HG03175 (cell line): ENCODE data around the gene NID1.
A peak's percentile ranks its signal among the peaks of the same experiment; 100 is the strongest.
"Not testable (repeated sequence)": the region's sequence is repeated elsewhere in the genome, so short reads cannot be mapped to it uniquely, and the experiment has no call there.

Experiments
- ATAC-seq: cut with Tn5 transposase; IDR thresholded peaks from one replicate; pipeline ENCODE4 v1.9.1; 2021; ENCODE audit warnings: mild to moderate bottlenecking, moderate library complexity; ENCODE audit not compliant: unreplicated experiment

The NID1 gene

DNA sequence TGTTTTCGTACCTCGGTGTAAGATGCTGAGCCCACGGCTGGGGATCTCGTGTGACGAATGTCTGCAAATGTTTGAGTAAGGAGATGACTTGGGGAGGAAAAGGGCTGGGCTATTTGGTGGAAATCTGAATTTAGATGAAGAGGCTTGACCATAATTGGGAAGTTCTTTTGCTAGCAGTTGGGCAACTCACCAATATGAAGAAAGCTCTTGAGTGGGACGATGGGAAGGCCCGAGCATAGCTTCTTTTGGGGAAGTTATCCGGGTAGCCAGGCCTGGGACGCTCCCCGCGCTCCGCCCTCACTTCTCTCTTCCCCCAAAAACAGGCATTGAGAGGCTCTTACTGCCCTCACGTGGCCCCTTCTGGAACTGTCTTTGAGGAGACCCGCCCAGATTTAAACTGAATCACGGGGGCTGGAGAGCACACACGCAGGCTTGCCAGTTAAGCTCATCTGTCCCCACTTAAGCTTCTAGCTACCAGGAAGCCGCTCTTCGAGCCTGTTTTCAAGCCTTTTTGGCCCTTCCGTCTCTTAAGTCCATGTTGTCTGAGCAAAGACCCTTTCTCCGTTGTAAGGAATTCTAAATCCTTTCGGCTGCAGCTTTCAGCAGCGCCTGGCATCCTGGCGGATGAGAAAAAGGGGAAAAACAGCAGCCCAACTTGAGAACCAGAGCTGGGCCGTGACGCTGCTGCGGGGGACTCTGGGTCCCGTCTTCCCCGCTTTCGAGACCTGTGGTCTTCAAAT, 93.1 kb downstream of the NID1 start:
- ATAC-seq = peak; percentile 93

DNA sequence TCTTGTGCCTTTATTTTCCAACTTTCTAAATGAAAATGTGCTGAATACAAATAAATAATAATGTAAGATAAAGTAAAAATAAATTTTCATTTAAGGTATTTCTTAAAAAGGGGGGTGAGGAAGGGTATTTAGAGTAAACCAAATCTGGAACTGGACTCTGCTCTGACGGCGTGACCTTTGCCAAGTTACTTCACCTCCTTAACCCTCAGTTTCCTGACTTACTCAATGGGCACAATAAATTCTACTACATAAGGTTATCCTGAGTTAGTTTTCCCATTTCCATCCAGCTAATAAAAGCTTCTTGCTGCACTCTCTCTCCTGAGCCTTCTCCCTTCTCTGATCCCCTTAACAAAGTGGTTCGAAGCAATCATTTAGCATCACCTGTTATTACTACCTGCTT, 93.9 kb downstream of the NID1 start:
- ATAC-seq = no peak

DNA sequence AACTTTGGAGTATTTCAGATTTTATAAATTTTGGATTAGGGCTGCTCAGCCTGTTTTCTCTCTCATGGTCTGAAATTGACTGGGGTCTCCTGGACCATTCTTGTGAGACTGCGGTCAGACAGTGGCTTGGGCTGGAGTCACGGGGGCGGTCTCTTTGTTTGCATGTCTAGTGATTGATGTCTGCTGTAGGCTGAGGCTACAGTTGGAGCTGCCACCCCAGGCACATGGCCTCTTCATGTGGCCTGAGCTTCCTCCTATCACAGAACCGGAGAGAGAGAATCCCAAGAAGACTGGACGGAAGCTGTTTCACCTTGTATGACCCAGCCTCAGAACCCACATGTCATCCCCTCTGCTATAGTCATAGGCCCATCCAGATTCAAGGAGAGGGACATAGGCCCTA, 96.1 kb downstream of the NID1 start:
- no peak for ATAC-seq

DNA sequence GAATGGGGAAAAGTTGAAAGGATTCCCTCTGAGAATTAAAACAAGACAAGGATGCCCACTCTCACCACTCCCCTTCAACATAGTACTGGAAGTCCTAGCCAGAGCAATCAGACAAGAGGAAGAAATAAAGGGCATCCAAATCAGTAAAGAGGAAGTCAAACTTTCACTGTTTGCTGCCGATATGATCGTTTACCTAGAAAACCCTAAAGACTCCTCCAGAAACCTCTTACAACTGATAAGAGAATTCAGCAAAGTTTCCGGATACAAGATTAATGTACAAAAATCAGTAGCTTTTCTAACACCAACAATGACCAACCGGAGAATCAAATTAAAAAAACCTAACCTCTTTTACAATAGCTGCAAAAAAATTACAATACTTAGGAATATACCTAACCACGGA, 98.8 kb downstream of the NID1 start:
- not testable (repeated sequence) for ATAC-seq

DNA sequence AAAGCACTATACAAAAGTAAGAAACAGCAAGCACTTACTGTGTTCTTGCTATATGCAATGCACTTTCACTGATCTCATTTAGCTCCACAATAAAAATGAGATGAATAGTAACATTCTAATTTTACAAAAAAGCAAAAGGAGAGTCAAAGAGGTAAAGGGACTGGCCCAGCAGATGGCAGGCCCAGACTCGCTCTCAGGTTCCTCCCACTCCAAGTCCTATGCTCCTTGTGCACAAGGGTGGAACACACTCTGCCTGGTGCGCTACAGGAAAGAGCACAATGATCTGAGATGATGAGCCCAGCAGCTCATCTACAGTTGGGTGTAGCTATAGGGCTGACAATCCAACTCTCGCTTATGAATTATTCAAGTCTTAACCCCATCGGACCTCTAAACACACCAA, 104.1 kb downstream of the NID1 start:
- no peak for ATAC-seq

DNA sequence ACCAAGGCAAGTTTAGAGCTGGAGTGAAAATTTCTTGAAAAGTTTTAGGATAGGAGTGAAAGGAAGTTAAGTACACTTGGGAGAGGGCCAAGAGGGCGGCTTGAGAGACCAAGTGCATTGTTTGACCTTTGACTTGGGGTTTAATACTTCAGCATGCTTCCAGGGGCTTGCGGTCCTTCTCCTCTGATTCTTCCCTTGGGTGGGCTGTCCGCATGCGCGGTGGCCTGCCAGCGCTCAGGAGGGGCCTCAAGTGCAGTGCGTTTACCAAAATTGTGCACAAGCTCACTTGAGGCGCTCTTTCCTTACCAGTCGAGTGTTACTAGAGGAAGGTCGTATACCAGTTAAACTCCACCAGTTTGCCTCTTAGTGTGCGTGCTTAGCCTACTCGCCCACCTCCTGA, 106.9 kb downstream of the NID1 start:
- no peak for ATAC-seq

DNA sequence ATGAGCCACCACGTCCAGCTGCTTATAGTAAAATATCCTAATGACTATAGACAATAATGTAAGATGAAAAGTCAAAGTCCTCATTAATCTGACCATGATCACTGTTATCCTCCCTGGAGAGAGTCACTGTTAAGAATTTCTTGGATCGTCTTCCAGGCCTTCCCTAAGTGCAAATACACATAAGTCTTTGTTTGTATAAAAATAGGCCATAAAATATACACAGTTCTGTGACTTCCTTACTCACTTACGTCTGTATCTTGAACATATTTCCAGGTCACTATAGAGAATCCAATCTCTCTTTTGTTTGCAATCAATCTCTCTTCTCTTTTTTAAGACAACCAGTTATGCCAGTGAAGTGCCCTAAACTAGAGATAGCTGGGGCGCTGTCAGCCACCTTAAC, 109.1 kb downstream of the NID1 start:
- no peak for ATAC-seq

DNA sequence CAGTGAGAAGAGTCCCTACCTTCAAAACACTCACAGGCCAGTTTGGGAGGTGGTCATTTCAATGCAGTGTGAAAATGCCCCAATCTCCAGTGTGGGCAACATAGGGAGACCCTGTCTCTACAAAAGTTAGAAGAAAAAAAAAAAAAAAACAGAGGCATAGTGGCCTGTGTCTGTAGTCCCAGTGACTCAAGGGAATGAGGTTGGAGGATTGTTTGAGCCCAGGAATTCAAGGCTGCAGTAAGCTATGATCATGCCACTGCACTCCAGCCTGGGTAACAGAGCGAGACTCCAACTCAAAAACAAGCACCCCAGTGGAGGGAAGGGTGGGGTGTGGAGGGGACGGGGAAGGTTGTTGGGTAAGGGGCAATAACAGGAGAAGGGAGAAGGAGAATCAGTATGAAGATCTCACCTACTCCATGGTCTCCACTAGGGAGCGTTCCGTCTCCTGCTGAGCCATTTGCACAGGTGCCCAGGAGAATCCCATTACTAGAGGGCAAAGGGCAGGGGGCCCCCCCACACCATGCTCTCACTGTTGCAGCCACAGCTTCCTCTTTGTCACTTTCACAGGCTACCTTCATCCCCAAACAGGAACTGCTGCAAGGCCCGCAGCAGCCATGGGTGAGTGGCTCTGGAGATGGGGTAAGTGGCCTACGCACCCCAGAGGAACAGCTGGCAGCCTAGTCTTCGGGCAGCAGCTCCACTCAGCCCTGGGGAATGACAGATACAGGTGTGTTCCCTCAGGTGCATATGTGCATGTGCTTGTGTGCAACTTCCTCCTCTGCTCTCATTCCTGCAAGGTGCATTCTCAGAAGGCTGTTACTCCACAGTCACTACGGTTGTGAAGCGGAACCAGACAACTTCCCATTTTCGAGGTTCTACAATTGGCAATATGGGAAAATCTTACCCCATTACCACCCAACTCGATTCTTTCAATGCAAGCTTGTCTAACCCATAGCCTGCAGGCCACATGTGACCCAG, 110.3 kb downstream of the NID1 start:
- ATAC-seq = peak; percentile 98

DNA sequence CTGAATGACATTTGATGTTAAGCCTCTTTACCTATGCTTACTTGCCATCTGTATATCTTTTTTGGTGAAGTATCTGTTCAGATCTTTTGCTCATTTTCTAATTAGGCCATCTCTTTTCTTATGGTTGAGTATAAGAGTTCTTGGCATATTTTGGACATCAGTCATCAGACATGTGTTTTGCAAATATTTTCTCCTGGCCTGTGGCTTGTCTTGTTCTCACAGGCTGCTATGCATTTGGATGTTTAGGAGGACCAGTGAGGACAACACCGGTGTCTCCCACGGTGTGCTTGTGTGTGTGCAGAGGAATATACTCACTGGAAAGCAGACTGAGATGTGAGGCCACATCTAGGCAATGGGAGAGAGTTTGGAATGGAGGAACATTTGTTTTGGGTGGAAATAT, 111.1 kb downstream of the NID1 start:
- ATAC-seq = no peak

DNA sequence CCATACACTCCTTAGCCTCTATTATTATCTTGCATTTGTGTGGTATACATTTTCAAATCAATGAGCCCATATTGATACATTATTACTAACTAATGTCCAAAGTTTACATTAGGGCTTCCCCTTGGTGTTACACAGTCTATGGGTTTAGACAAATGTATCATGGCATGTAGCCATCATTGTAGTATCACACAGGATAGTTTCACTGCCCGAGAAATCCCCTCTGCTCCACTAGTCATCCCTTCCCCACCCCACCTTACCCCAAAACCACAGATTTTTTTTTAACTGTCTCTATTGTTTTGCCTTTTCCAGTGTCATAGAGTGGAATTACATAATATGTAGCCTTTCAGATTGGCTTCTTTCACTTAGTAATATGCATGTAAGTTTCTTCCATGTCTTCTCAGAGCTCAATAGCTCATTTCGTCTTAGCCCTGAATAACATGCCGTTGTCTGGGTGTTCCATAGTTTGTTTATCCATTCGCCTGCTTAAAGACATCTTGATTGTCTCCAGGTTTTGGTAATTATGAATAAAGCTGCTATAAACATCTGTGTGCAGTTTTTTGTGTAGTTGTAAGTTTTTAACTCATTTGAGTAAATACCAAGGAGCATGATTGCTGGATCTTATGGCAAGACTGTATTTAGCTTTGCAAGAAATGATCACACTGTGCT, 111.8 kb downstream of the NID1 start:
- no peak for ATAC-seq

DNA sequence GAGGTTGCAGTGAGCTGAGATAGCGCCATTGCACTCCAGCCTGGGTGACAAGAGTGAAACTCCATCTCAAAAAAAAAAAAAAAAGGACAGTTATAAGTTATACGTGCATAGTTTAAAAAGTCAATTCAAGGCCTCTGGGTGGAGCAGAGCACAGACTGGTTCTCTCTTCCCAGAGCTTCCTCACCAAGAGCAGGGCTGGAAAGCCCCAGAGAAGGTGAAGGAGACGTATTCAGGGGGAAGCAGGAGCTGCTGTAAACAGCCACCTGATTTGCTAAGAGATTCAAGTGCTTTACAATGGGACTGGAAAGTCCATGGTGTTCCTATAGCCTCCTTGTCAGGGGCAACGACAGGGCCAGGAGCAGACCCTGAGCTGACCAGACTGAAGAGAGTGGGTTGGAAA, 113.2 kb downstream of the NID1 start:
- ATAC-seq = no peak

DNA sequence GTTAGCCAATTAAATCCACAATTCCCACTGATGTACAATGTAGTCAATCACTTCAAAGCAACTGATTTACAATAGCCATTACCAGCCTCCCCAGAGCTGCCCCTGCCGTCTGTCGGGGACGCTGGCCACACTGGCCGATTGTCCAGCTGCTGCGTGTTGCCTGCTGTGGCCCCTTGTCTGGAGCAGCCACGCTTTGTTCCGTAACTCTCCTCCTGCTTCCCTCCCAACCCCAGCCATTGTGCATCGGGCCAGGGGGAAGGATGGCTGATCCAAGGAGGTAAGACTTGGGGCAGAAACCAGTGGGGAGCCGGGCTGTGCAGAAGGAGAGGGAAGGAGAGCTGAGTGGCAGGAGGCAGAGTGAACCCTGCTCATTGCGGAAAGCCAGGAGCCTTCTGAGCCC, 114.6 kb downstream of the NID1 start:
- no peak for ATAC-seq

DNA sequence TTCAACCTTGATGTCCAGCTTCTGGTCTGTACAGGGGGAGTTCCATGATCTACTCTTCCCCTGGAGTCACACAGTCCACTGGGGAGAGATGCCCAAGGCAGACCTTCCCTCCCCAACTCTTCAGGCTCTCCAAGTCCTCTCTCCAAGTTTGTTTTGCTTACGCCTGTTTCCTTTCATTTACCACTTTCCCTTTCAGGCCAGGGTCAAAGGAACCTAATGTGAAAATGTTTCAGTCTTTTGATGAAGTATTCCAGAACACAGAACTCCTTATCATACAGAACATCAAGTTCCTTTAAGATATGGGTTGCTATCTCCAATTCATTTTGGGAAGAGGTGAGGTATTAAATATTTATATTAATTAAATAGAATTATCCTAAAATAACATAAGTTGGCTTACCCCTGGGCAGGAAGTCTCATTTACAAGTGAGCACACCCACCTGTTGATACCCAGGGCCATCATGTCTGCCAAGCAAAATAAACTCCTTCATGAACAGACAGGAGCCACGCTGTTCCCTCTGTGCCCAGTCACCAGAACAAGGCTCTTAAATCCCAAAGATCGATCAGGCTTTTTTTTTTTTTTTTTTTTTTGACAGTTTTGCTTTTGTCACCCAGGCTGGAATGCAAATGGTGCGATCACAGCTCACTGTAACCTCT, 116.0 kb downstream of the NID1 start:
- no peak for ATAC-seq

DNA sequence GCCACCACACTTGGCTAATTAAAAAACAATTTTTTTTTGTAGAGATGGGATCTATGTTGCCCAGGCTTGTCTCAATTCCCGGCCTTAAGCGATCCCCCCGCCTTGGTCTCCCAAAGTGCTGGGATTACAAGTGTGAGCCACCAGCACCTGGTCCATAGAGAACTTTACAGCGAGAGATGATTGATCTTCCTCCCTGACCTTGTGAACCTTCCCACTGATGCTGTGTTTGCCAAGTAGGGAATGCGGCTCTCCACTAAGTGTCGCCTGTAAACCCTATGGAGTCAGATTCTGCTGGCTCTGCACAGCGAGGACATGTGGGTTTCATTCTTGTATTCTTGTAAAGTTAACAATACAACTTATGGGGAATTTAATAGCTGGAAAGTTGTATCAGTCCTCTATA, 116.9 kb downstream of the NID1 start:
- no peak for ATAC-seq

DNA sequence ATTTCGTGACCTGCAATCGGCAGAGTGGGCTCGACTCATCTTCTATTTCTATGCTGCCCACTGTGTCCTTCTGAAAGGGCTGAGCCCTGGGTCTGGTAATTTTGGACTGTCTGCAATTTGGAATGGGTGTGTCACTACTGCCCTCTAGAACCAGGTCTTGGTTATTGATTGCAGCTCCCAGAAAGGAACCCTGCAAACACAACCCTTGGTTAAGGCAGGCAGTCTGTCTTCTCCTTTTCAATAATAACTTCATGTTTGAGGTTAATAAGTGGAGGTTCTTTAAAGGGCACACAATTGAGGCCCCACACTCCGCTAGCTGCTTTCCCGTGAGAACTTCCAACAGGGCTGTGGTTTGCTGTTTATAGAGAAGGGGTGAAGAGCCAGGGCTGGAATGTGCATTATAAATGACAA, 118.3 kb downstream of the NID1 start:
- ATAC-seq = peak; percentile 42

DNA sequence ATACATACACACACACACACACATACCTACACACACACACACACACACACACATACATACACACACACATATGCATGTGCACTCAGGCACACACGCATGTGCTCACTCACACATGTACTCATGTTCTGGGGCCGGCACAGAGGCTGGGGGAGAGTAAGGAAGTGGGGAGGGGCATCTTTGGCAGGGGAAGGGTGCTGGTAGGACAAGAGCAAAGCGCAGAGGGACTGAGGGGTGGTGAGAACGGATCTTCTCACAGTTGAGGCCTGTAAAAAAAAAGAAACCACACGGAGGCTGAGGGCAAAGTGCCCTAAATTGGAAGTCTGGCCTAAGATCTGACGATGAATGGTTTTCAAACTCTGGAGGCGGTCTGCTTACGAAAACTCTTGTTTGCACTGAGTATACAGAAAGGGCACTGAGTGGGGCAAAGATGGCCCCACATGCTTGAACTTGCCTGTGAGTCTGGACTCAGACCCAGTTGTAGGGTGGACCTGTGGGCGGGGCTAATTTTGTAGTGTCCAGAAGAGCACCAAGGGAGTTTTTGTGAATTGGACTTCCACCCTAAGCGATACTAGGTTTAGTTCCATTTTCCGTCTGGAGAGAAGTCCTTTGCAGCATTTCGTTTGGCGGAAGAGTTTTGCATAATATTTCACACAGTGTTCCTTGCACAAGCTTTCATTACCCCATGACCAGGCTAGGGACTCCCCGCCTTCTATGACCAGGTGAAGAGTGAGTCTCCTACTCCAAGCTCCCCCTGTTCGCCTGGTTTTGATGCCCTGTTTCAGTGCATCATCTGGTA, 118.9 kb downstream of the NID1 start:
- peak; percentile 28 for ATAC-seq

DNA sequence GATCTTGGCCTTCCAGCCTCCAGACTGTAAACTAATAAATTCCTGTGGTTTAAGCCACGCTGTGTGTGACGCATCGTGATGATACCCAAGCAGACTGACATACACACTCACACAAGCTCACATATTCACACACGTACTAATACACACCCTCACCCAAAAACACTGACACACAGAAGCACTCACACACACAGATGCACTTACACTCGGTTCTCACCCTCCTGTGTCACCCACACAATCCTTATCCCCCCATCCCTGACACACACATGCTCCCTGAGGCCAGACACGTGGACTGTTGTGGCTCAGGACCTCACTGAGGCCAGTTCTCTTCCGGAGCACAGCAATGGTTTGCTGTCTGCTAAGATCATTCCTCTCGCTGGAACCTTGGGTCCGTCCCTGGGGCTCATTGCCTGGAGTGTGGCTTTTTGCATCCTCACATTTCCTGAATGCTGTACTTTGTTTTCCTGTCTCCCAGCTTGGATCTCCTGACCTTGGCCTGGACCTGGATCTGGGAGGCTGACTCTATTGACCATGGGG, 121.2 kb downstream of the NID1 start:
- no peak for ATAC-seq

DNA sequence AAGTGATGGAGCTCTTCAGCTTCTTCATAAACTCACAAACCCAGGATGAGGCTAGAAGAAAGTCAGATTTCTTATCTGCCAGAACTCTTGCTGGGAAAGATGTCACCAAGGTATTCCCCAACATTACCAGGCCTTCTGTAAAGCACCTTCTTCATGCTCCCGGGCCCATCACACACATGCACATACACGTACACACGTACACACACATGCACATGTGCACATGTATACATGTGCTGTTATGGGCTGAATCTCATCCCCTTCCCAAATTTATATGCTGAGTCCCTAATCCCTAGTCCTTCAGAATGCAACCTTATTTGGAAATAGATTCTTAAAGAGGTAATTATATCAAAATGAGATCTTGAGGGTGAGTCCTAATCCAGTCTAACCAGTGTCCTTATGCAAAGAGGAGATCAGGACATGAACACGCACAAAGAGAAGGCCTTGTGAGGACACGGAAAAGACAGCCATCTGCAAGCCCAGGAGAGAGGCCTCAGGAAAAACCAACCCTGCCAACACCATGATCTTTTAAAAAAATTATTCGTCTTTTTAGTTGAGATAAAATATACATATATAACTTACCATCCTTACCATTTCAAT, 121.8 kb downstream of the NID1 start:
- ATAC-seq = no peak

DNA sequence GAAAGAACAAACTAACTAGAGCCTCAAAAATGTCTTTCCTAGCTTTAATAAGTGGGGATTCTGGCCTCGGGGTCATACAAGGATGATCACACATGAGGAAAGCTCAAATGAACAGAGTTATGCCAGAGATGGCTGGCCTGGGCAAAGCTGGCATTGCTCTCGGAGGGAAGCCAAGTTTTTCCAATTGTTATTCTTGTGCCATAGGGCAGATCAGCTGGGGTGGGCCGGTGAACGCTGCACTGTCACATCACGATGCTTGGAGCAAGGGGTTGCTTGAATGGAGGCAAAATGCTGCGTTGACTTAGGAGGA, 122.3 kb downstream of the NID1 start:
- no peak for ATAC-seq
